Karpas-422 (cell line): ENCODE measurements around the gene WASF2. TPM values are rescaled to one million over a fixed set of nuclear protein-coding genes. Genes with fewer than 3 reads are reported as not detected.

ENCODE experiments used
- DNase-seq: peaks from one replicate; pipeline ENCODE4 v3.0.0-alpha.2; 2015
- H2AFZ ChIP-seq: fragments of 200-600 bp; sonication (generic); 2 replicates; pipeline ENCODE4 v1.6.1; 2014; ENCODE audit warnings: antibody characterized with exemption, low read length, mixed read lengths
- H3K27ac ChIP-seq: fragments of 200-600 bp; sonication (generic); 2 replicates; pipeline ENCODE4 v1.5.1; 2014; ENCODE audit warnings: mild to moderate bottlenecking, low read length, moderate library complexity
- H3K27me3 ChIP-seq: fragments of 200-600 bp; sonication (generic); 2 replicates; pipeline ENCODE4 v1.6.1; 2014; ENCODE audit warnings: low read length, mixed read lengths
- H3K36me3 ChIP-seq: fragments of 200-600 bp; sonication (generic); 2 replicates; pipeline ENCODE4 v1.6.1; 2014; ENCODE audit warnings: low read length, mixed read lengths; ENCODE audit not compliant: insufficient read depth
- H3K4me1 ChIP-seq: fragments of 200-600 bp; sonication (generic); 2 replicates; pipeline ENCODE4 v1.6.1; 2014; ENCODE audit warnings: mild to moderate bottlenecking, low read length, mixed read lengths
- H3K4me2 ChIP-seq: fragments of 200-600 bp; sonication (generic); 2 replicates; pipeline ENCODE4 v1.6.1; 2014; ENCODE audit warnings: low read length, low read depth, mild to moderate bottlenecking; ENCODE audit not compliant: poor library complexity, severe bottlenecking
- H3K4me3 ChIP-seq: fragments of 200-600 bp; sonication (generic); 2 replicates; pipeline ENCODE4 v1.5.1; 2014; ENCODE audit warnings: mild to moderate bottlenecking, antibody characterized with exemption, low read length, mixed read lengths
- H3K79me2 ChIP-seq: fragments of 200-600 bp; sonication (generic); 2 replicates; pipeline ENCODE4 v1.6.1; 2014; ENCODE audit warnings: mild to moderate bottlenecking, low read length, mixed read lengths
- H3K9ac ChIP-seq: fragments of 200-600 bp; sonication (generic); 2 replicates; pipeline ENCODE4 v1.6.0; 2014; ENCODE audit warnings: low read length
- H3K9me2 ChIP-seq: fragments of 200-600 bp; sonication (generic), shearing (Covaris generic); replicated peaks from 2 replicates; pipeline ENCODE4 v1.6.0; 2014; ENCODE audit warnings: mild to moderate bottlenecking, low read length, moderate library complexity; ENCODE audit not compliant: insufficient read depth
- H3K9me3 ChIP-seq: fragments of 300-700, 200-600 bp; sonication (generic); 2 replicates; pipeline ENCODE4 v1.6.1; 2014; ENCODE audit warnings: low read length, mixed read lengths
- H4K20me1 ChIP-seq: fragments of 200-600 bp; sonication (generic); 2 replicates; pipeline ENCODE4 v1.6.1; 2014; ENCODE audit warnings: mild to moderate bottlenecking, antibody characterized with exemption, low read length, low read depth; ENCODE audit not compliant: insufficient read depth
- total RNA-seq: library from RNA; depleted of rRNA; stranded (reverse); fragments of >200 nt; shearing (Covaris generic); gene quantifications from 2 replicates; pipeline ENCODE4 v1.2.3, GENCODE V29; 2014; ENCODE audit warnings: low replicate concordance

The WASF2 gene
- total RNA-seq, 1 experiment from 2014 or later = 21.7 TPM

DNA sequence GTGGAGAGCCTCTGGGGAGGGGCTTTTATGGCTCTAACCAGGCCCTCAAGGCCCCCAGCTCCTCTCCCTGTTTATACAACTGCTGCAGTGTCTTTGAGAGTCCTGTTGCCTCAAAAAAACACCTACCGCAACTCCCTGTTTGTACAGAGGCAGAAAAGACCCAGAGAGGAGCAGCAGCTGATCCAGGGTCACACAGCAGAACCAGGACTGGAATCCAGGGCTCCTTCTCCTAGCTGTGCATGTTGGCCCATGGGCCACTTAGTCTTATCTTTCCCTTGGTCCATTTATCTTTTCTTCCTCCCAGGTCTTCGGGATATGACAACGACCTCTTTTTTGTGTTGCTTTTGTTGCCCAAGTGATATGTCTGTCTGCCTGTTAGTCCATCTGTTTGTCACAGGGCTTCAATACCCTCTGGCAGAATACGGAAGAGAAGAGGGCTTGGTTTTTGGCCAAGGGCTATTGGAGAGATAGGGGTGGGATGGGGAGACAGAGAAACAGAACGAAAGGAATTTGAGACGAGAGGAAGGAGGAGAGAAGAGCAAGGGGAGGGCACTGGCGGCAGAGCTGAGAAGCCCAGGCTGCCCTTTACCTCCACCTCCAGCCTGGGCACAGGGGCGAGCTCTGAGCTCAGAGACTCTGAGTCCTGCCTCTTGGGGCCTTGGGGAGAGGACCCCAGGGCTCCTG lies 33.5 kb upstream of the WASF2 start:
- DNase-seq = no peak
- H3K4me2 ChIP-seq = no peak overlapping the region
- no peaks in the 10 kb centered on the region for H3K9me3 ChIP-seq
- H3K27me3 ChIP-seq = no peaks in the 10 kb centered on the region
- no peak overlapping the region for H3K27ac ChIP-seq
- no peaks in the 10 kb centered on the region for H3K79me2 ChIP-seq
- H3K4me1 ChIP-seq = peaks cover 37% of the 10 kb centered on the region
- no peaks in the 10 kb centered on the region for H3K9me2 ChIP-seq
- no peaks in the 10 kb centered on the region for H4K20me1 ChIP-seq
- H3K9ac ChIP-seq = no peak overlapping the region
- no peak overlapping the region for H2AFZ ChIP-seq
- no peak overlapping the region for H3K4me3 ChIP-seq
- no peaks in the 10 kb centered on the region for H3K36me3 ChIP-seq

DNA sequence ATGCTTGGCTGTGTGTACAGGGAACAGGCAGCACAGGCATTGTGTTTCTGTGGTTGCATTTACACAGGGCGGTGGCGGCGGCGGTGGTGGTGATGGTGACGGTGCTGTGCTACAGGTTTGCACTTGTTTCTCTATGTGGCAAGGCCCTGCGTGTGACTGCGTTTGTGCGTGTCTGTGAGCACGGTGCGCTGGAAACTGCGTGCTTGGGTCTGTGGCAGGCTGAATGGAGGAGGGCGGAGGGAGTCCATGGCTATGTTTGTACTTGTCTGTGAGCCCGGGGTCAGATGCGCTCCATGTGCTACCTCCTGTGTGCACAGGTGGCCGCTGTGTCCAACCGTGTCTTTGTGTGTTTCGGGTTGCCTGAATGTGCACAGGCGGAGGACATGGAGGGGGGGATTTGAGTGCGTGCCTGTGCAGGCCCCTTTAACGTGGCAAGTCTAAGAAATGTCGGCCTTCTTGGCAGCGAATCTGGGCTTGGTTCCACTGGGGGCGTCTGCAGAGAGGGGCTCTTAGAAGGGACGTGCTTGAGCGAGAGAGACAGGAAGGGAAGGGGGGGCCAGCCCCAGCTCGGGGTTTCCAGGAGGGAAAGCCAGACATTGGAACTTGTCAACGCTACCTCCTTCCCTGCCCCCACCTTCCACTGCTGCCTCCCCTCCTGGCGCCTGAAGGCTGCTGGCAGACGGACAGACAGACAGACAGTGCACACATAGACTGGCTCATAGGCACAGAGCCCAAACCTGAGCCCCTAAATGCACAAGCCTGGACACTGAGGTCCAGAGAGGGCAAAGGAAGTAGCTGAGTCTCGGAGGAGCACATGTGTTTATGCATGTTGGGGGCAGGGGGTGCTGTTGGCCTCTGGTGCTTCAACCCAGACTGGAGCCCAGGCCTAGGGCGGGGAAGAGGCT lies 32.7 kb upstream of the WASF2 start:
- Histone ChIP-seq H3K4me3 (no peak overlapping the region), H3K27ac (no peak overlapping the region), H3K9ac (no peak overlapping the region)

DNA sequence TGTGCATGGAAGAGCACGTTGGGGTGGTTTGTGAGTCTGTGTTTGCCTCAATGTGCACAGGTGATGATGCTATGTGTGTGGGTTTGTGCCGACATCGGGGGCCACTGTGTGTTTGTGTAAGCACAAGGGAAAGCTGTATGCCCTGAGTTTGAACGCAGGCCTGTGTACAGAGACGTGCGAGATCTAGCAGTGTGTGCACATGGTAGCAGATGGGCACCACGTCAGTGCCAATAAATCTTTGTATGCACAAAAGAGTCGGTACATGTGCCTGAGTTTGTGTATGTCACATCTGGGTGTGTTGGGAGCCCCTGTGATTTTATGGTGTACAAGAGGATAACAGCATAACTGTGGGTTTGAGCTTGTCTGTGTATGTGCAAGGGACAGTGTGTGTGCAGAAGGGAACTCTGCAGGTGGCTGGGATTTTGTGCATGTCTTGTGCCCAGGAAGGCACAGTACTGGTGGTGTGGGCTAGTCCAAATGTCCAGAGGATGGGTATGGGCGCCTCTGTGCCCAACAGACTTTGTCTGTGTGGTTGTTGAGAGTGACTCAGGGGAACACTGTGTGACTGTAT lies 32.0 kb upstream of the WASF2 start:
- no peaks in the 10 kb centered on the region for H3K27me3 ChIP-seq
- no peak overlapping the region for H3K9ac ChIP-seq
- H3K36me3 ChIP-seq = no peaks in the 10 kb centered on the region
- H3K4me1 ChIP-seq = peaks cover 21% of the 10 kb centered on the region
- no peaks in the 10 kb centered on the region for H4K20me1 ChIP-seq
- DNase-seq = no peak
- no peak overlapping the region for H3K27ac ChIP-seq
- no peak overlapping the region for H3K4me3 ChIP-seq
- H3K9me2 ChIP-seq = no peaks in the 10 kb centered on the region
- no peaks in the 10 kb centered on the region for H3K79me2 ChIP-seq
- H3K9me3 ChIP-seq = no peaks in the 10 kb centered on the region
- H2AFZ ChIP-seq = no peak overlapping the region
- no peak overlapping the region for H3K4me2 ChIP-seq

More for the DNA sequence above, 32.7 kb upstream of the WASF2 start:
- Histone ChIP-seq H3K79me2 (no peaks in the 10 kb centered on the region), H3K36me3 (no peaks in the 10 kb centered on the region), H3K4me2 (no peak overlapping the region), H3K9me3 (no peaks in the 10 kb centered on the region), H4K20me1 (no peaks in the 10 kb centered on the region), H3K9me2 (no peaks in the 10 kb centered on the region), H3K4me1 (peaks cover 29% of the 10 kb centered on the region), H2AFZ (no peak overlapping the region), H3K27me3 (no peaks in the 10 kb centered on the region)
- DNase-seq = peak; percentile 65

DNA sequence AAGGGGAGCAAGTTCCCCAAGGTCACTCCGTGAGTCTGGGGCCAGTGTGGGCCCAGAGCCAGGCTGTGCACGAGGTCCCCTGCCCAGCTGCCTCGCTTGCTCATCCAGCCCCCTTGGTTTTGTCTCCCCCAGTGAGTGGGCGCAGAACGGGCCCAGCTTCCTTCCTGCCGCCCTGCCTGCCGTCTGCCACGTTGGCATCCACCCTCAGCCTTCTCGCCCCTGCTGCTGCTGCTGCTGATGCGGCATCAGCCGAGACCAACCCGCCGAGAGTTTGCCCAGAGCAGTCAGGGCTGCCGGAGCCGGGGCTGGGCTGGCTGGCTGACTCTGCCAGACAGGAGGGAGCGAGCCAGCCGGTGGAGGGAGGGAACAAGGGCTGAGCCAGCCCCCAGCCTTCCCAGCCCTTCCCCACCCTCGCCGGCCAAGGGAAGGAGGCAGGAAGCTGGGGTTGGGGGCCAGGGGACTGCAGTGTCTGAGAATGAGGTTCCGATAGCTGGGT lies 31.4 kb upstream of the WASF2 start:
- H3K4me1 ChIP-seq = peaks cover 16% of the 10 kb centered on the region
- H3K79me2 ChIP-seq = no peaks in the 10 kb centered on the region
- no peak overlapping the region; the same call in 1 of the 2 replicates for H3K9ac ChIP-seq
- H3K4me2 ChIP-seq = no peak overlapping the region
- H3K9me2 ChIP-seq = no peaks in the 10 kb centered on the region
- no peaks in the 10 kb centered on the region for H3K27me3 ChIP-seq
- no peaks in the 10 kb centered on the region for H3K9me3 ChIP-seq
- DNase-seq = no peak
- H2AFZ ChIP-seq = no peak overlapping the region
- H4K20me1 ChIP-seq = no peaks in the 10 kb centered on the region
- no peak overlapping the region for H3K4me3 ChIP-seq
- H3K27ac ChIP-seq = no peak overlapping the region
- H3K36me3 ChIP-seq = no peaks in the 10 kb centered on the region

DNA sequence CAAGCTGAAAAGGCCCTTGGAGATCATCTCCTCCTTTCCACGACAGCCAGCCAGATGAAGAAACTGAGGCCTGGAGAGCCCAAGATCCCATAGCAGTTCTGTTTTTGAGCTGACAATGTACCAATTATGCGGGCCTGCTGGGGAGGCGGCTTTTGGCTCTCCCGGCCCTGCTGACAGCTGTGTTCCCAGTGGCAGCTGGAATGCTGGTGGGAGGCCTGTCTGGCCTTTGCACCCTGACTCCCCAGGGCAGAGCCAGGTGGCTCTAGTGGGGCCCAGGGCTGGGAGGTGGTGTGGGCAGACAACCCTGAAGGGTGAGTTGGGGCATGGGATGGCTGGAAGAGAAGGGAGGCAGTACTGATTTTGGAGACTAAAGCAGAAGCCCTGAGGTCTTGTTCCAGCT lies 30.7 kb upstream of the WASF2 start:
- Histone ChIP-seq H4K20me1 (no peaks in the 10 kb centered on the region), H3K27me3 (no peaks in the 10 kb centered on the region), H3K27ac (no peak overlapping the region), H3K9me2 (no peaks in the 10 kb centered on the region), H3K36me3 (no peaks in the 10 kb centered on the region), H3K4me1 (peaks cover 8% of the 10 kb centered on the region), H3K9me3 (no peaks in the 10 kb centered on the region), H3K9ac (no peak overlapping the region), H3K4me3 (no peak overlapping the region), H3K79me2 (no peaks in the 10 kb centered on the region), H3K4me2 (no peak overlapping the region), H2AFZ (no peak overlapping the region)
- no peak for DNase-seq

DNA sequence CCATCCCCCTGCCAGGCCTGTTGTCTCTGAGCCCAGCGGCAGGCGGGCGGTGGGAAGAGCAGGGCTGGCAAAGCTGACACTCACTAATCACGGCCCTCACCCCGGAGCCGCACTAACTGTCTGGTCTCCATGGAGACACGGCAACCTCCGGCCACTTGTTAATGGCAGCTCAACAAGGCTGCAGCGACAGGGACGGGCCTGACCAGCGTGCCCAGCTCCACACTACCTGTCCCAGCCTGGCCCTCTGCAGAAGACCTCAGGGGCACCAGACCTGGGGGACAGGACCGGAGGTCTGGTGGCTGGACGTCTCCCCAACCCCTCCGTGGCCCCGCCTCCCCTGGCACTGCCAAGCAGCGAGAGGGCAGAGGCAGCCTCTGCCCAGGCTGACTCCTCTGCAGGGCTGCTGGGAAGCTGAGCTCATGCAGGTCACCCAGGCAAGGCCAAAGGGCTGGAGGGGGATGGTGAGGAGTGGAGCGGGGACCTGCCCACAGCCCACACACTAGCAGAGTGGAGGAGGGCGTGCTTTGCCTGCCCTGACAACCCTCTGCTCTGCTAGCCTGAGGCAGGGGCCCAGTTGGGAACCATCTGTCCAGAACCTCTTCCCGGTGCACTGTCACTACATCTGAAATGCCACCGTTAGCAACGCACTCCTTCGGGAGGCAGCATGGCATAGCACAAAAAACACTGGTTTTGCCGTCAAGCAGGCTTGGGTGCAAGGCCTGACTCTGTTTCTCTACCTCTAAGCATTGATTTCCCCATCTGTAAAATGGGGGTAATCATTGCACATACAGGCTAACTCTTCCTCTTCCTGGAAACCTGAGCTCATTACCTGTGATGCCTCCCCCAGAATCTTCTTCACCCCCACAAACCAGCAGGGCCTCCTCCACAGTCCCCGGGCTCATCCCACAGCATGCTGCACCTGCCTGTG lies 29.6 kb upstream of the WASF2 start:
- no peak overlapping the region for H2AFZ ChIP-seq
- no peak overlapping the region for H3K4me2 ChIP-seq
- H4K20me1 ChIP-seq = no peaks in the 10 kb centered on the region
- no peaks in the 10 kb centered on the region for H3K9me3 ChIP-seq
- H3K79me2 ChIP-seq = no peaks in the 10 kb centered on the region
- no peak overlapping the region for H3K9ac ChIP-seq
- H3K27me3 ChIP-seq = no peaks in the 10 kb centered on the region
- no peaks in the 10 kb centered on the region for H3K36me3 ChIP-seq
- no peak for DNase-seq
- no peak overlapping the region for H3K4me3 ChIP-seq
- no peak overlapping the region for H3K27ac ChIP-seq
- no peaks in the 10 kb centered on the region for H3K9me2 ChIP-seq
- H3K4me1 ChIP-seq = no peaks in the 10 kb centered on the region

DNA sequence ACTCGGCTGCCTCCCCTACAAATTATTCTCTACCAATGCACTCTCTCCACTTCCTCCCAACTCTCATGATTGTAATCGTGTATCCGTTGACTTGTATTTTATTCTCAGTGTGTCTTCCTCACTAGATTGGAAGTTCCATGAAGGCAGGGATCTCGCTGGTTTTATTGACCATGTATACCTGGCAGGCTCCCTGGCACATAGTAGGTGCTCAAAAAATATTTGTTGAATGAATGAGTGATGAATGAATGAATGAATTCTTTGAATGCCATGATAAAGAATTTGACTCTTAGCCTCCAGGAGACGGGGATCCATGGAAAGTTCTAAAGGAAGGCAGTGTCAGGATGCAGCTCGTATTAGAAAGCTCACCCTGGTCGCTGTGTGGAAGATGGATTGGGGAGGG lies 28.8 kb upstream of the WASF2 start:
- DNase-seq = no peak
- no peak overlapping the region for H3K9ac ChIP-seq
- H2AFZ ChIP-seq = no peak overlapping the region
- H3K4me2 ChIP-seq = no peak overlapping the region
- H3K9me3 ChIP-seq = no peaks in the 10 kb centered on the region
- no peaks in the 10 kb centered on the region for H3K27me3 ChIP-seq
- no peaks in the 10 kb centered on the region for H3K9me2 ChIP-seq
- no peaks in the 10 kb centered on the region for H3K79me2 ChIP-seq
- H3K27ac ChIP-seq = no peak overlapping the region
- H3K4me3 ChIP-seq = no peak overlapping the region
- H3K36me3 ChIP-seq = no peaks in the 10 kb centered on the region
- H4K20me1 ChIP-seq = no peaks in the 10 kb centered on the region
- no peaks in the 10 kb centered on the region for H3K4me1 ChIP-seq
